Measurements from ENCODE around the gene DDX17.

The DDX17 gene

DNA sequence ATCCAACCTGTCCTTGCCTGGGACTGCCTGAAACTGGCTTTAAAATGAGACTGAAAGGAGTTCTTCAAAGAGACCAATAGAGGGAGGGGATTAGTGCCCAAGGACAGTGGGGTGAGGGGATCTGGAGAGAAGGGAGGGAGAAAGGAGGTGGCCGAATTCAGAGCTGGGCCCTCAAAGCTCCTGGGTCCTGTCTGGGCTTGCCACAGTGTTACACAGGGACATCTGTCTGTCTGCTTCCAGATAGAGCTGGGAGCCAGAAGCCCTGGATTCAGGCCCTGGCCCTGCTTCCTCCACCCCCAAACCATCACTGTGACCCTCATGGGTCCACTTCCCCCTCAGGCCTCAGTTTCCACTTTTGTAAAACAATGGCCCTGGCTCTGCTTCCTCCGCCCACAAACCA is 54.7 kb downstream of the DDX17 start:
- in situ Hi-C loops (cut with MboI; ENCODE audit: low sequenced_read_pairs), result no loop called here

DNA sequence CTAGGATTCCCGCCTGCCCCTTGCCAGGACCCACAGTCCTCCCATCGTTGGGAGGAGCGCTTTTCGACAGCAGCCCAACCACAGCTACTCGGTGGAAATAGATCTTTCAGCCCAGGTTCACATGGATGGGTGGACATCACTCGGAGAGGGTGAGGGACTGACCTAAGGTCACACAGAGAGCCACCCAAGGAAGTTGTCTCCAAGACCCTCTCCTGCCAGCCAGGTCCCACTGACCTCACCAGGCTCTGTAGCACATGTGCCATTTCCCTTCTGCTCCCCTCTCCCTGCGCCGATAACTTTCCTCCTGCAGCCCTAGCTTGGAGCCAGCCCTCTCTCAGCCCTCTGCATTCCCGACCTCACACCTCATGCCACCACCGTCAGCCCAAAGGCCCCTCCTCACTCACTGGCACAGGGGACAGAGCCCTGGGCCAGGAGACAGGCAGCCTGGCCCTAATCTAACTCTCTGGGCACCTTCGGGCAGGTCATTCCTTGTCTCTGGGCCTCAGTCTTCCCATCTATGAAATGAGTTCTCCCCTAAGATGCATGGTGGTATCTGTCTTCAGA is 55.8 kb downstream of the DDX17 start:
- in situ Hi-C loops (cut with MboI; ENCODE audit: low sequenced_read_pairs), result no loop called here

DNA sequence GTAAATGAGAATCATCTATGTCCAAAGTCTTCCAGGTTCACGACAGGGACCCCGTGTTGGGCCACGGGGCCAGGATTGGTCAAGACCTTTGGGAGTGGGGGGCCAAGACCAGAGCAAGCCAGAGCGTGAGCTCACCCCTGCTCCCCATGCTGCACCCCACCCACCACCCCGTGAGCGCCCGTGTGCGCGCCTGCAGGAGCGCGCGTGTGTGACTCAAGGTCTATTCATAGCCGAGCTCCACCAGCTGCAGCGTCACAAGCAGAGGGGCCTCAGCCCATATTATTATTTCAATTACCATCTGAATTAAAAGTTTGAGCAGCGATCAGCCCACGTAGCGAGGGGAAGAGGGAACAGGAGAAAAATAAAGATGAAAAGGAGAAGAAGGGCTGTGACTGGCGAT is 56.3 kb downstream of the DDX17 start:
- in situ Hi-C loops (cut with MboI; ENCODE audit: low sequenced_read_pairs), result no loop called here

DNA sequence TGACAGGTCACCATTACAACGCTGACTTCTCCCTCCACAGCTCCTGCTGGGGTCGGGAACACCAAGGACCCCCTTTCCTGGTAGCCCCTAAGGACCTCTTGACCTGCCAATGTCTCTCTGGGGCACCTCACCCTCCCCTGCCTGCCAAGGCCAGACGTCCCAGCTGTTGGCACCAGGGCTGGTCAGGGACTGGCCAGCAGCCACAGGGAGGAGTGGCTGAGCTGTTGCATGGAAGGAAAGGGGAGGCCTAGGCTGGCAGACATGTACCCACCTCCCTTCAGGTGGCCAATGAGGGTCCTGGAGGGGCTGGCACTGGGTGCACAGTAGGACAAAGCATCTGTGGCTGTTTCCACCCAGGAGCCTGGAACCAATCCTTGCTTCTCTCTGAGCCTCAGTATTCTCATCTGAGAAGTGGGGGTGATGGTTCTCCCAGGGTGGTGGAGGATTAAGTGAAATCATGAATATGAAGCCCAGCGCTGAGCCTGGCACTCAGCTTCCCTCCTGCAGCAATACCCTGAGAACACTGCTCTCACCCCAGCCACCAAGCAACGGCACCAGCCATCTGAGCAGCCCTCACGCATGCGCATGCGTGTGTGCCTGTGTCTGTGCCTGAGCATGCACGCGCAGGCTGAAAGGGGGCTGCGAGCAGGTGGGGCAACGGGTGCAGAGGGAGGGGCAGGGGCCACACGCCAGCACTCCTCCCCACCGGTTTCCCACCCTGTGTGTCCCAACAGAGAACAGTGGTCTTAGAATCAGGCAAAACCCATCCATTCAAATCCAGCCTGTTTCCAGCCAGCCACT is 57.0 kb downstream of the DDX17 start:
- in situ Hi-C loops (cut with MboI; ENCODE audit: low sequenced_read_pairs), result no loop called here

DNA sequence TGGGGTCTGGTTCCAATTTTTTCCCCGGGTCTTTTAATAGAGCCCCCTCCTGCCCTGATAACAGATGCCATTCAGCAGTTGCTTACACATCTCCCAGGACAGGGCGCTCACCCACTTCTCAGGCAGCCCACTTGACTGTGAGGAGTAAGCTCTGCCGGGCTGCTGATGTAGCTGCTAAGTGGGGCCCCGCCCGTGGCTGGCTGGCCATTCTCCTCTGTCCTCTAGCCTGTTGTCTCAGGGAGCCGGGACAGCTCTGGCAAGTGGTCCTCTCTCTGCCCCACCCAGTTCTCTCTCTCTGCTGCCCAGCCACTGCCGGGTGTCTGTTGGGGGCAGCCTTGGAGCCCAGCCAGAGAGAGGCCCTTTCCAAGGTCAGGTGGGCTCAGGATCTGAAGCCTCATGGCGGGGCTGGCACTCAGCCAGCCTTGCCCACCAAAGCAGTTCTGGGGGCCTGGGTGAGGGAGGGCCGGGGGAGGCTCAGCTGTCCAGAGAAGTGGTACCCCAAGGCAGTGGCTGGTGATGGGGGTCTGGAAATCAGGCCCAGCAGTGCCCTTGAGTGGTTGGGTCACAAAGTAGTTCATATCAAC is 60.0 kb downstream of the DDX17 start:
- in situ Hi-C loops (cut with MboI; ENCODE audit: low sequenced_read_pairs), result no loop called here

DNA sequence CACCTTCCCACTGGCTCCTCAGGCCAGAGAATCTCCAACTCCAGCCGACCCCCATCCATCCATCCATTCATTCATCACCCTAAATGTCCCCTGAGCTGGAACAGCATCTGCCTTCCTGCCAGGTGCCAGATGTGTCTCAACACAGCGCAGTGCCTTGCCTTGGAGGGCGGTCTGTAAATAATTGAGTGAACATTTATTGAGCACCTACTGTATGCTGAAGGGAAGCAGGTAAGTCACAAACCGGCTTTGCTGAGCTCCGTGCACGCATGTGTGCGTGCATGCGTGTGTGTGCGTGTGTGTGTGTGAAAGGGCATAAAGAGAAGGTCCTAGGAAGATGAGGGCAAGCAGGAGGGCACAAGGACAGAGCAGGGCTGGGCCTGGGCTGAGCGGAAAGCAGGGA is 61.3 kb downstream of the DDX17 start:
- in situ Hi-C loops (cut with MboI; ENCODE audit: low sequenced_read_pairs), result no loop called here

DNA sequence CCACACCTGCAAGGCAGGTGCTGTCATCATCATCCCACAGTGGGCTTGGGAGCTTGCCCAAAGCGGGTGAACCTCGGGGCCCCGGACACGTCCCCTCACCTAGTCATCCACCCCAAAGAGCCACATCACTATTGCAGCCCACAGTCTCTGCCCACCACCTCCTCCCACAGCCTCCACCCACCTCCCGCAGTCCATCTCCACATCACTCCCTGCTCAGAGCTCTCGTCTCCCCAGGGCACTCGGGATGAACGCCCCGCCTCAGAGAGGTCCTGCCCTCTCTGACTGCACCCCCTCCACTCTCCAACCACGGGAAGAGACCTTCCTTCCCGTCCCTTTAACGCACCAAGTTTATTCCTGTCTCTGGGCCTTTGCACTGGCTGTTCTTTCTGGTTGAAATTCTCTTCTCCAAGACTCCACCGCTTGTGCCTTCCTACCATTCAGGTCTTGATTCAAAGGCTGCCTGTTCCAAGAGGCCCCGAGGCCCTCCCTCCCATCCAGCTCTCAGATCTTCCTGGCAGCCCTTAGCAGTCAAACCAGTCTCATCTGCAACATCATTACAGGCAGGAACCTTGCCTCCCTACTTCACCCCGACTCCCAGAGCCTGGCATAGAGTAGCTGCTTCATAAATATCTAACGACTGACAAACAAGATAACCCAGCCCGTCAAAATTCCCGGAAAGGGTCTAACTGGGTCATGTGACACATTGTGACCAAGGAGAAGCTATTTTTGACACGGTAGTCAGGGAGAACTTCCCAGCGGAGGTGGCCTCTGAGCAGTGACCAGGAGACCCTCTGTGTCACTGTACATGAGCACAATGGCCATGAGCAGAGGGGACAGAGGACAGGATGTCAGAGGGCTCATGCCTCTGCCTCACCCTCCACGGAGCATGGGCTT is 62.2 kb downstream of the DDX17 start:
- in situ Hi-C loops (cut with MboI; ENCODE audit: low sequenced_read_pairs), result no loop called here

DNA sequence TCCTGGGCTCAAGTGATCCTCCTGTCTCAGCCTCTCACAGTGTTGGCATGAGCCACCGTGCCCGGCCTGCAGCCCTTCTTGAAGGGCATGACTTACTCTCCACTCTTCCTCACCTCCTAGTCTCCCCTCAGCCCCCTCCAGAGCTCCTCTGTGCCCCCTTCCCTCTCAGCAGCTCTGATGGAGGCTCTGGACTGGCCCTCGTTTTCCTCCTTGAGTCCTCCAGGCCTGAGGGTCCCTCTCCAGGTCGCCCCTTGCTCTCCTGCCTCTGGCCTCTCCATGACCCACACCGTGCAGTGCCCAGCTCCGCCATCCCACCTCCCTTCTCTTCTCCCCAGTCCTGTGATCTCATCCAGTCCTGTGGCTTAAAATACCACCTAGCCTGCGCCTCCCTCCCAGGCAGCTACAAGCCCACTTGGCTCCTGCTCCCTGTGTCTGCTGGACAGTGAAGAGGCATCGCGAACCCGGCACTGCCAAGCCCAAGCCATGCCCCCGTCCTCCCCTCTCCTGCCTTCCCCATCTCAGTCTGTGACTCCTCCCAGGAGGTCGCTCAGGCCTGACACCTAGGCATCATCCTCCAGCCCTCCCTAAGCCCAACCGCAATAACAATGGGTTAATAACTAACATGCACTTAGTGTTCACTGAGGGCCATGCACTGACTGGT is 63.0 kb downstream of the DDX17 start:
- in situ Hi-C loops (cut with MboI; ENCODE audit: low sequenced_read_pairs), result no loop called here

DNA sequence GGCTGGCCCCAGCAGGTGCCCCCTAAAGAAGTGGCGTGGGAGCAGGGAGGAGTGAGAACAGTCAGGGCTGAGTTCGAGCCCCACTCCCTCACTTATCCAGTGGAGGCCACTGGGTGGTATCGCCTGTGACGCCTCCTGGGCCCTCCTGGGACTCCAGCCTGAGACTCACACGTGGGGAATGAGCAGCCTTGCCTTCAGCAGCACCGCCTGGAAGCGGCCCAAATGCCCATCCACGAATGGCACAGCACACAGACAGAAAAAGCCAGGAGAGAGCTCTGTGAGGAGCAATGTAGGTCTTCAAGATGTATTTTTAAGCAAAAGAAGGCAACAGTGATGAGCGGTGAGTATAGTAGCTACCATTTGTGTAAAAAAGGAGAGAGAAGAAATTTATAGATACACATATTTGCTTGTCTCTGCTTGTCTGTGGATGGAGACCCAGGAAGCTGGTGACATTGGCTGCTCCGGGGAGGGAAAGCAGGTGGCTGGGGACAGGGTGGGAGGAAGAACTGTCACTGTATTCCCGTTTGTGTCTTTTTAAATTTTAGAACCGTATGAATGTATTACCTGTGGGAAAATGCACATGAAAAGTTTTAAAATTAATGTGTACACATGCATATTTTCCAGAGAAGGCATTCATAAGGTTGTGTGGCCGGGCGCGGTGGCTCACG is 64.4 kb downstream of the DDX17 start:
- in situ Hi-C loops (cut with MboI; ENCODE audit: low sequenced_read_pairs), result no loop called here

DNA sequence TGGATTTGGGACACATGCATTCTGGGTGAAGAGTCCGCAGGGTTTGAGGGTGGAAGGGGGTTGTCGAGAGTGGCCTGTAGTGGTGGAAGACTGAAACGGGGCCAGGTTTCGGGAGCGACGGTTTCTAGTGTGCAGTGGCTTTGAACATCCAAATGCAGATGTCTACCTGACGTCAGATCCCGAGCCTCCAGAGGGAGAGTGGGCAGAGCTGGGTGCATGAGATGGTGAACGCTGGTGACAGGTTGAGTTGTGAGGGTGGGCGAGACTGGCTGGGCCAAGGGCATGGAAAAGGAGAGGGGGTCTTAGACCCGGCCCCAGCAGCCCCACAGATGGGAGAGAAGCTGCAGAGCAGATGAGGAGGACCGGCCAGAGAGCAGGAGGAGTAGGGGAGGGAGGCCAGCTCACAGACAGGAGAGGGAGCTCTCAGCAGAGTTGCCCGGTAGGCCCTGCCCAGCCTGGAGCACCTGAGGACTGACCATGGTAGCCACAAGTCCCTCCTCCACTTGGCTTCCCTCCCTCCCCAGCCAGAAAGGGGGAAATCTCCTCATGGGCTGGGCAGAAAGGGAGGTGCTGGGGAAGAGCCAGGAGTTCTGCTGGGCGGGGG is 65.3 kb downstream of the DDX17 start:
- in situ Hi-C loops (cut with MboI; ENCODE audit: low sequenced_read_pairs), result no loop called here

DNA sequence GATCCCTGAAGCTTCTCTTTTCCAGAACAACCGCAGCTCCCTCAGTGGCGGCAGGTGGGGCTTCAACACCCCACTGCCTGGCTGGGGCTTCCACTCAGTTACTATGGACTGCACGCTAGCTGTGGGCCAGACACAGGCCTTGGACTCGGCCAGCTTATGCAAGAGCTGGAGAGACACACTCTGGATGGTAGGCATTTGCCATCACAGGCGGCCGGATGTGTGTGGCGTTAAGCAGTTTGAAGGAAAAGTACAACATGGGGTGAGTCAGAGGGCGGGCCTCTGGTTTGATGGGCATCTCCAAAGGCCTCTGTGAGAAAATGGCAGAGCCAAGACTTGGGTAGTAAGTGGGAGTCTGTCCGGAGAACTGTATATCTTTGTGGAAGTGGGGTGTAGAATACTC is 68.7 kb downstream of the DDX17 start:
- in situ Hi-C loops (cut with MboI; ENCODE audit: low sequenced_read_pairs), result no loop called here

DNA sequence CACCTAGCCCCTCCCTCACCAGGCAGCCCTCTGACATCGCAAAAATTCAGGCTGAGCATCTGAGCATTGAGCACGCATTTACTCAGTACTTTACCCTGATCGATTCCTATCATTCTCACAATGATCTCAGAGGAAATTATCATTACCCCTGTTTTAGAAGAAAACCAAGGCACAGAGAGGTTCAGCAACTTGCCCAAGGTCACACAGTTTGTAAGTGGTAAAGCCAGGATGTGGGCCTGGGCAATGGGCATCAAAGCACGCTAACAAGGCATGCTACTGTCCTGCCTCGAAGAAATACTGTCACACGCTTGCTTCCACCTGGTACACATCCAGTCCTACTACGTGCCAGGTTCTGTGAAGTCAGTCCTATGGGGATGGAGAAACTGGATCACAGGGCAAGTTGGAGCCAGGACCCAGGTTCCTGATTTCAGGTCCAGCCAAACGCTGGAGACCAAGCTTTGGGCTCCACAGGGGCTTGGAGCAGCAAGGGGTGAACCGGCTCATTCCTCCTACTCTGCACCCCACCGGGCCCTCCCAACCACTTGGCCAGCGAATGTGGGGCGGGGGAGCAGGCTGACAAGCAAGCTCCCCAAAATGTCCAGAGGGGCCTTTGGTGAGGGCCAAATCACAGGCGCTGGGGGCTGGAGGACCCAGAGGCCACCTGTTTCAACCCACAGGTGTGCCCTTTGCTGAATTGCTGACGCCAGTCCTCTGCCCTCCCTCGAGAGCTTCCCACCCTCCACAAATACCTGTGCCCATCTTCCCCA is 69.3 kb downstream of the DDX17 start:
- in situ Hi-C loops (cut with MboI; ENCODE audit: low sequenced_read_pairs), result no loop called here

DNA sequence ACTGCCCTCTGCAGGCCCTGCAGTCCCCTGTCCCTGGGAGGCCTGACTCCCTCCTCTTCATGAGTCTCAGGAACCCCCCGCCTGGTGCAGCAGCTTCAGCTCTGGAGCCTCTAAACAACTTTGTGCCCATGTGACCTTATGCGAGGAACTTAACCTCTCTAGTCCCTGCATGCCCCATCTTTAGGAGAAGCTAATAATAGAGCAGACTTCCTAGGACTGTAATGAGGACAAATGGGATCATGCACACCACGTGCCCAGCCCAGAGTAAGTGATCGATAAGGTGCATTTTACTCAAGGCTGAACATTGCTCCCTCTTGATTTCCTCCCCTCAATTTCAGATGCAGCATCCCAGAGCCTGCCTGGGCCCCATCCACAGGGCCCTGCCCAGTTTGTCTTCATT is 70.1 kb downstream of the DDX17 start:
- in situ Hi-C loops (cut with MboI; ENCODE audit: low sequenced_read_pairs), result no loop called here

DNA sequence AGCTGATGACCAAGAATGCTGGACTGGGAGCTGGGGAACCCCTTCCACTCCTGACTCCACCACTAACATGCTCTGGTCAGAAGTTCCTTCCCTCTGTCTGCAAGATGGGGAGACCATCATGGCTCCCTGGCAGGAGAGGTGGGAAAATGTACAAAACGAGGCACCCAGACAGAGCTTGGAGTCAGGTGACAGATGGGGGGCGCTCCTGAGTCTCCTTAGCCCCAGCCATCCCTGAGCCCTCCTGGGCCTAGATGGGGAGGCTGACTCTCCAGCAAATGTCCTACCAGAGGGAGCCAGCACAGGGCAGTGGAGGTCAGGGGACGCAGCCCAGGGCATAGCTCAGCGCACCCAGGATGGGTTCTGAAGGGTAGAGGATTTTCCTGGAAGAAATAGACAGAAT is 71.1 kb downstream of the DDX17 start:
- in situ Hi-C loops (cut with MboI; ENCODE audit: low sequenced_read_pairs), result no loop called here

DNA sequence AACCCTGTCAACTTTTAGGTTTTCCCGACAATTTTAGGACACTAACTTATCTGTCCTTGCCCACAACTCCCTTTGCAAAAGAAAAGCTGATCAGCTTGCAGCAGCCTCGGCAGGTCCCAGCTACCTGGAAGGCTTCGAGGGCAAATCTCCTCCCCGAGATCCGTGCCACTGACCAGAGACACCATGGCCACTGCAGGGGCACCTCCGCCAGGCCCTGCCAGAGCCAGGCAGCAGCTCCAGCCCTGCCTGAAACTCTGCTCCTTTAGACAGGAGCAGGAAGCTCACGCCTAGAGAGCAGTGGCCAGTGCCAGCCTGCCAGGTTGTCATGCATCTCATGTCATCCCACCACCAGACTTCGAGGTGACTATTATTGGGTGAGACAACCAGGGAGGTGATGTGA is 72.2 kb downstream of the DDX17 start:
- in situ Hi-C loops (cut with MboI; ENCODE audit: low sequenced_read_pairs), result no loop called here

Measured in HL-60/S4 treated with retinoic acid at 250 ng/mL for 4 days and 3 days (cell line).